ENCODE data around the gene C1QTNF5.

The C1QTNF5 gene

DNA sequence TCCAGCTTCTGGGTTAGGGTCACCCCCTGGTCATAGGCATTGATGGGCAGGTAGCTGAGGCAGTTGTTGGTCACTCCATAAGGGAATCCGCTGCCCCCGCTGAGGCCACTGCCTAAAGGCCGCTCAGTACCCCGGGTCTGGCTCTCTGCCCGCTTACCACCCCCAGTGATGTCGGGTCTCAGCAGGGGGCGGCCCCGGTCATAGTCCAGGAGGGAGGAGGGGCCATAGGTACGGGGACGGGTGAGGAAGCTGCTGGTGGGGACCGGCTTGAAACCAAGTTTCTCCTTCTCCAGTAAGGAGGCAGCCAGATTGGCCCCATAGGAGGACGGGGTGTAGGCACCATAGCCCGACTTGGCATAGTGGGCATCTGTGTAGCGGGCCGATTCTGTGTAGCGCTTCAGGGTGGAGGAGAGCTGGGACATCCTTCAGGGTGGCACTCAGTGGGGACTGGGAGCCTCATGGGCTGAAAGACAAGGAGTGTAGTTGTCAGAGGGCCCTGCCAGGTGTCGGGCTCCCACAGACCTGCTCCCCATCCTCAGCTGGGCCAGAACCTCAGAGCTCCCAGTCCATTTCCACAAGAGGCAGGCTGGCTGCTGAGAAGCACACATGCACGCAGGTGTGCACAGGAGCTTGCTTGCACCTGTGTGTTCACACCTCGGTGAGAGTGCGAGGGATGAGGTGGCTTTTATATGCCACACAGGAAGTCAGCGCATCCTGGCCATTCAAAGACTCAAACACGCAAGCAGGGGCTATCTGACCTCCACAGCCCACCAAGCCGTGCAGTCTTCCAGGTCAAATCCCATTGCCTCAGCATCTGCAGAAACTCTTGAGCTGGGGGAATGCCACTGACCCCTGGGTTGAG, 32.6 kb upstream of the C1QTNF5 start:
- no peak for DNase-seq (ENCODE audit: low spot score)

GRCh38 chr11:119372260-119373058, 31.8 kb upstream of the C1QTNF5 start:
- no peak for DNase-seq (ENCODE audit: low spot score)

DNA sequence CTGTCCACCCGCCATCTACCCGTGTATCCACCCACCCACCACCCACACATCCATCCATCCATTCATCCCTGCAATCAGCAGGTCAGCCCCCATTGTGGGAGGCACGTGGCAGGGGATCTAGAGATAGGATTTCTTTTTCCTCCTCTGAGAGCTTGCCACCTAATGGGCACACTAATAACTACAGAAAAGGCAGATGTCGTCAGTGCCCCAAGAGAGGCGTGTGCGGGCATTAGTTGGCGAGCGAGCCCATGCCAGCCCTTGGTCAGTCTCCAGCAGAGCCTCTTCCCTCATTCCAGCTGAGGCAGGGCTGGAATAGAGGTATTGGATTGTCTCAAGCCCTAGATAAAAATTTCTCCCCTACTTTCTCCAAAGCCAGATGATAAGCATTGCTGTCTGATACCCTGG, 31.1 kb upstream of the C1QTNF5 start:
- DNase-seq (ENCODE audit: low spot score): no peak

- no peak for DNase-seq (ENCODE audit: low spot score)
These were observed 30.5 kb upstream of the C1QTNF5 start for GRCh38 chr11:119371067-119371601.

DNA sequence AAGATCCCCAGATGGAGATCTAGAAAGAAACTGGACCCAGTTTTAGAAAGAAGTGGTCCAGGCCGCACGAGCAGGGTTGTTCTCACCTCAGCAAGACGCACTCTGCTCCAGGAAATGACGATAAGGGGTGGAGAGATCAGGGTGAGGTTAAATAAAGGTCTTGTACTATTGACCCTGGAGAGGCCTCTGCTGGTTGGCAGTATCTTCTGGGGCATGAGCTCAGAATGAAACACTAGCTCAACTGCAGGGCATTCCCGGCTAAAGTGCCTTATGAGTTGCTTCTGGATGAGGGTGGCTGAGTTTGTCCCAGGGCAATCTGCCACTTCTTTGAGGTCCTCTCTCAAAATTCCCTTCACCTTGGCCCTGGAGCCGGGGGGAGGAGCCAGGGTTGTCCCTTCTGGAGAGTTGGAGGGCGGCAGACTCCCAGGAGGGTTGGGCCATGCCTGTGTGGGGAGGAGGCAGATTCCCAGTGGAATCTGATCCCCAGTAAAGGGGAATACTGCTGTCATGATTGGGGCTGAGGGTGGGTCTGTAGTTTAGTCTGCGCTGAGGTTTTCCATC, 29.9 kb upstream of the C1QTNF5 start:
- no peak for DNase-seq (ENCODE audit: low spot score)

DNA sequence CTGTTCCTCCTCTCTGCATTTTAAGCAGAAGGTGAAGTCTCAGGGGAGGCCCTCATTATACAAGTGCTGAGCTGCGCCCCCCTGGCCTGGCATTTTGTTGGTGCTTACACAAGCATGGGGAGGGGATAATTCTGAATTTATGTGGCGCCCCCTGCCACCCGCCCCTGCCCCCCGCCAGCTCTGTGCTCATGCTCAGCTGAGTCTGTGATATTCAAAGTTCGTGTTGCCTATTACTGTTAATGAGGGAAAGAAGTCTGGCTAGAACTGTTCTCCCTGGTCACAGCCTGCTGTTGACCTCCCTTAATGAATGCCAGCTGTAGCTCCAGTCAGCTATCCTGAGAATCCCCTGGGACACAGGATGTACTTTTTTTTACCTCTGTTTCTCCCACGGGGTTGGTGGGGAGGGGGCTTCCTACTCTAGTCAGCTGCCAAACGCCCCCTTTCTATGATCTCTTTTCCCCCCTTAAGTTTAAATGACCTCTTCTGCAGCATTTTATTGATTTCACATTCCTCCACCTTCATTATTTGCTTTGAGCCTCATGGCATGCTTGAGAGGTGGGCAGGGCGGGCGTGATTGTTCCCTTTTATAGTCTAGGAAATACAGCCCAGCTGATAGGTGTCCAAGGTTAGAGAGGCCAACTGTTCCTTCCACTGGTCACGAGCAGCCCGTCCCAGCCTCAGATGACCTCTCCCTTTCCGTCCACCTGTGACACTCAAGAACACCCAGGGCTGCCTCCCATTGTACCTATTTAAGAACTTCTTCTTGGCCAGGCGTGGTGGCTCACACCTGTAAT, 28.6 kb upstream of the C1QTNF5 start:
- DNase-seq (ENCODE audit: low spot score): no peak

GRCh38 chr11:119368121-119369034, 27.7 kb upstream of the C1QTNF5 start:
- DNase-seq (ENCODE audit: low spot score): peak; percentile 86

DNA sequence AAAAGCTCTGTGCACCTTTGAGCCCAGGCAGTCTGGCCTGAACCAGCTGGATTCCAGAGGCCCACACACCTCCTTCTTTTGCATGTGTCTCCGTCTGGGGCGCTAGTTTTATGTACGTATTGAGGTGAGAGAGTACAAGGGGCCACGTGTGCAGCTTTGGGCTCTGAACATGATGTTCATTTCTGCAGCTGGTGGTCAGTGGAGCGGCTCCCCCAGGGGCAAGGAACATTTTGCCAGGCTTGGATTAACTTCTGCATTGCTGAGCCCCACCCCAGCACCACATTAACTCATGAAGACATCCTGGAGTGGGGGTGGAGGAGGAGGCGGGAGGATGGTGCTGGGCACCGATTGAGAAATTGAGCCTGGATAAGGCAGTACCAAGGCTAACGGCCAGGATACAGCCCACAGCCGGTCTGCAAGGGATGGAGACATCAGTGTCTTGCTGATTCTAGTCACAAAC, 27.0 kb upstream of the C1QTNF5 start:
- no peak for DNase-seq (ENCODE audit: low spot score)

DNA sequence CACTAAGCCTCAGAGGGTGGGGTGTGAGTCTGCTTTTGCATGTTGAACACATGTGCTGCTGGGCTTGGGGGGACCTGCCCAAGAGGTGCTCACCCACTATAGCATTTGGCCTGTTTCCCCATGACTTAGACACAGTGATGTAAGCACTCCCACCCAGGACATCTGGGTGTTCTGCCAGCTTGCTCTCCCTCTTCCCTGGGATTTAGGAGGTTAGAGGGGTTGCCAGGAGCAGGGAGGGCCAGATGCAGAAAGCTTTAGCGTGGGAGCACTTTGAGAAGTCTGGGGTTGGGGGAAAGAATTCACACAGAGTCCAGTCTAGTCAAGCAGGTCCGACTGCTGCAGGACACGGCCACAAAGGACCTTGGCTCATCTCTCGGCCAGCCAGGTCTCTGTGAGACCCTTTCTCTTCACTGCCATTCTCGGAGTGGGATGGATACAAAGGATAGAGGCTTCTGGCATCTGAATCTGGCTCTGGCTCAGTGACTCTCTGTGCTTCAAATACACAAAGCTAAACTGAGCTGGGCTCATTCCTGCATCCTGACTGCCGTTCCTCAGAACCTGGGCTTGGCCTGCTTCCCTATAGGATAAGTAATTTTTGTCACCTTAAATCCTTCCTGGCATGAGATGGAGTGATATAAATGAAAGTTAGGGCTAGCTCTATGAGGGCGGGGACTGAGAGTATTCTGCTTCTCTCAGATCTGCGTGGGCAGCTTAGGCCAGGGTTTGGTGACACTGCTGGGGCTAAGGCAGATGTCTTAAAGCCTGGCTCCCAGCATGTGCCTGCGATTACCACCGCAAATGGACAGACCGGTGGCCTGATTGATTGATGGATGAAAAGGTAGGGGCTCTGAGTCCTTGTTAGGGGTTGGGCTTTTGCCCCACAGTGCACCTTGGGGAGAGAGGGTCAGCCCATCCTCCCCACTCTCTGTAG, 26.3 kb upstream of the C1QTNF5 start:
- no peak for DNase-seq (ENCODE audit: low spot score)

DNA sequence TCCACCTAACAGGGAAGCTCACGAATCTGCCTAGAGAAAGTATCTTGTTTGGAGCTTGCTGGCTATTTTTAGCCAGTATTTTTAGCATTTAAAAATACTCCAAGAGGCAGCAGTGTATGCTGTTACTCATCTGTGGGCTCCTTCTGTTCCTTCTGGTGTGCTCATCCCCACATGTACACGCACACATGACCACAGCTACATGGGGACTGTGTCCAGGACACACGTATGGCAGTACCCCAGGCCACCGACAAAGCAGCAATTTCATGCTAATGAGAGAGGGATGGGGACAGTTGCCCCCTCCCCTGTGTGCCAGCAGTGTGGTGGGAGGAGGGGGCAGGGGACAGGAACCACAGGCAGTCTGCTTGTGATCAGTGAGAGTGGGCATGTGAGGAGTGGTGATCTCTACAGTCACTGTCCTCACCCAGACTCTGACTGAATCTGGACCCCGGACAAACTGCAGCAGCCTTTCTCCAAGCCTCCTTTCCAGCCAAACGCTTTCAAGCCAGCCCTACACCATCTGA, 24.4 kb upstream of the C1QTNF5 start:
- no peak for DNase-seq (ENCODE audit: low spot score)

DNA sequence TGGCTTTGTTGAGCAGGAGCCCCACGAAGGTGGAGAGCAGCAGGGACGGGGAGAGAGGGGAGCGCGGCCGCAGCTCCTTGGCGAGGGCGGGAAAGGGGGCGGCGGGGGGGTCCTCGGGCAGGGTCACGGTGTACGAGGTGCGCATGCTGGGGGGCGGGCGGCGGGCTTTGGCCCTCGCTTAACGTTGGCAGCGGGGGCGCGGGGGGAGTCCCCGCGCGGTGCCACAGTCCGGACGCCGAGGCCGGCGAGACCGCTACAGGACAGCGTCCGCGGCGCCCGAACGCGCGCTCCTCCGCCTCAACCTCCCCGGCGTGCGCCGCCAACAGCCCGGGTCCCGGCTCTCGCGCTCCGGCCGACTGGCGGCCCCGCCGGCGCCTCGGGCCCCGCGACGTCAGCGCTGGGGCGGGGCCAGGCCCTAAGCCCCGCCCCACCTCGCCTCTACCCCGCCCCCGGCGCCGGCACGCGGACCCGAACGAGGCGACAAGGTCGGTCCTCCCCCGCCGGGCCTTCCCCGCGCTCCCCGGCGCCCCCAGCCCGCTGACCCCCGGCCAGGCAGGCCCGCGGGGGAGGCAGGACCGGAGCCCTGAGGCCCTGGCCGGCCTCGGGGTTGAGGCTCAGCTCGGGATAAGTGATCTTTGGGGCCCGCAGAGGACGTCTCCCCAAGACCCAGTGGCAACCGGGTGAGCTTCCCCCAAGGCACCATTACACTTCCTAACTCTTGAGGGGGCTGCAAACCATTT, 23.3 kb upstream of the C1QTNF5 start:
- peak; percentile 75 for DNase-seq (ENCODE audit: low spot score)

- DNase-seq (ENCODE audit: low spot score): no peak
These were observed 22.6 kb upstream of the C1QTNF5 start for GRCh38 chr11:119363081-119363850.

GRCh38 chr11:119362741-119363080, 22.0 kb upstream of the C1QTNF5 start:
- no peak for DNase-seq (ENCODE audit: low spot score)

DNA sequence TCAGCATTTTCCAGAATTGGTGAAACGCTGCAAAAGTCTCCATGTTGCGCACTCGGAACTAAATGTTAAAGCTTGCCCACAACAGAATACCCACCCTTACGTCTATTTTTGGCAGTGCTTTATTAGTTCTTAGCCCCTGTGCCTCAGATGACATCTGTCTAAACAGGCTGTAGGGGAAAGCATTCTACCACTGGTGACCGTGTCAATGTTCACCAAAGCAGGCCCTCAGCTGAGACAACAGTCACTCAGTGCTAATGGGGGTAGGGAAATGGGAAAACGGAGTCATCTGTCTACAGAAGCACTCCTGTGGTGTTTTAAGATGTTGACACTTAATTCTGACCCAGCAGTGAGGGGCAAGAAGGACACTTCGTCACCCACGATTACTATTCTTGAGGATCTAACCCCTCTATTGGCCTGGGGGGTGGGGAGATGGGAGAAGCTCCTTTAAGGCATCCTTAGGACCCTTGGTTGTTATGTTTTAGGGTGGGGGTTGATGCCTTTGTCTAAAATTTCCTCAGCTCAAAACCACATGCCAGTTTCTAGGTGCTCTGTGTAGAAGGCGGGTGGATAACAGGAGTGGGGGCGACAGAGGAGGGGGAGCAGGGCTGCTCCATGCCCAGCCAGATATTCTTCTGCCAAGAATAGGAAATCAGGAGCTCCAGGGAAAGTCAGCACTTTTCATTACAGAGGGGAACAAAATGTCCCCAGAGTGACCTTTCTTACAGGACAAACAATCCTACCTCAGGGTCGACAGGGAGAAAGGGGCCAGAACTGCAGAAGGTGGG, 21.4 kb upstream of the C1QTNF5 start:
- no peak for DNase-seq (ENCODE audit: low spot score)

- DNase-seq (ENCODE audit: low spot score): peak; percentile 18
These were observed 20.5 kb upstream of the C1QTNF5 start for GRCh38 chr11:119361056-119361787.

Data from LoVo (cell line).